ENCODE measurements around the gene AKAP8L. TPM values are rescaled to one million over a fixed set of nuclear protein-coding genes. Genes with fewer than 3 reads are reported as not detected.

Gene AKAP8L
- total RNA-seq, 1 experiment from 2014 or later, result 123 TPM

DNA sequence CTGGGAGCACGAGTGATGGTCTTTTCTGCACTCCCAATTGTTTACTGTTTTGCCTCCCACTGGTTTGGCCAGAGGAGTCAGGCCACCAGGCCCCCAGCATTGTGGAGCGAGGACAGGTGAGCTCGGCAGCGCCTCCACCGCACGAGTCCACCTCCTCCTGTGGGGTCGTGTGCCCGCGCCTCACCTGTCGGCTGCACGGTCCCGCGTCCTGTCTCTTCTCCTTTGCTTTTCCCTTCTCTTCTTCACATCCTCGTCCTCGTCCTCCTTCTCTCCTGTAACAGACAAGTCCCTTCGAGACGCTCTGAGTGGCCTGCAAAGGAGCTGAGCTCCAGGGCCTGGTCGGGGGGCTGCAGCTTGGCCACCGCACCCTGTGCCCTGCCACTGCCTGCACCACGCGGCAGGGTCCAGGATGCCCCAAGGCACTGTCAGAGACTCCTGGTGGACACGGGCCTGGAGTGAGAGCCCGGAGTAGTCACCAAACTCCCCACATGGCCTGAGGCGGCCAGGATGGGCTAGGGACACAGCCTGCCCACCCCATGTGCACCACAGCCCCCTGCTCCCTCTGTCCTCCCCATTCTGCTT lies 50.6 kb downstream of the AKAP8L start:
- H3K56ac ChIP-seq (ENCODE audit: insufficient read length, low read depth, low read length), result no peak overlapping the region
- no peaks in the 10 kb centered on the region for H3K27me3 ChIP-seq (ENCODE audit: insufficient read depth, low read length)
- no peaks in the 10 kb centered on the region for H4K20me1 ChIP-seq (ENCODE audit: control insufficient read depth, insufficient read depth, insufficient read length)
- no peak overlapping the region for H4K8ac ChIP-seq (replicated peaks; ENCODE audit: insufficient read length, low read depth, low read length)
- H2AFZ ChIP-seq (ENCODE audit: low read length), result no peak overlapping the region
- no peaks in the 10 kb centered on the region for H3K79me1 ChIP-seq (ENCODE audit: insufficient read depth, low read depth, low read length, poor library complexity, severe bottlenecking)
- no peaks in the 10 kb centered on the region for H3K9me3 ChIP-seq (ENCODE audit: control insufficient read depth, low read depth, low read length)
- no peak overlapping the region for H3K14ac ChIP-seq (ENCODE audit: insufficient read depth, low read length)
- no peak overlapping the region for H3K23ac ChIP-seq (ENCODE audit: insufficient read length, low read depth, low read length)
- no CpG with 5 or more reads among the region's 24 CpGs for WGBS (ENCODE audit: extremely low coverage, insufficient read length, low lambda C conversion rate)
- no peak overlapping the region for H4K5ac ChIP-seq (ENCODE audit: insufficient read length, low read depth, low read length)
- H3K27ac ChIP-seq (ENCODE audit: insufficient read length, low read depth, low read length), result no peak overlapping the region
- no peak overlapping the region for H4K91ac ChIP-seq (ENCODE audit: insufficient read length, low read depth, low read length)
- H2BK15ac ChIP-seq (ENCODE audit: low read depth, low read length), result no peak overlapping the region
- Mint-ChIP-seq H3K36me3 (ENCODE audit: insufficient read depth in 1 of 3, low read depth in 3 of 3) (peaks cover 70 to 93% (median 89%) of the 10 kb centered on the region in 3 experiments), H3K4me3 (no peak overlapping the region), H3K9me3 (peaks cover 4 to 6% of the 10 kb centered on the region in 2 experiments), H3K4me1 (no peaks in the 10 kb centered on the region), H3K27me3 (ENCODE audit: low read depth) (peaks cover 2% of the 10 kb centered on the region; the same call in 1 of the 2 replicates), H3K27ac (no peak overlapping the region)
- H2BK20ac ChIP-seq (ENCODE audit: low read depth, low read length, poor library complexity, severe bottlenecking), result no peak overlapping the region
- no peak overlapping the region for H3K9ac ChIP-seq (ENCODE audit: extremely low read depth, insufficient read length, low read length)
- H3K4me1 ChIP-seq (ENCODE audit: insufficient read depth, low read length), result no peaks in the 10 kb centered on the region
- no peak overlapping the region for H2AK5ac ChIP-seq (ENCODE audit: insufficient read length, low read length)
- no peak overlapping the region for H2BK120ac ChIP-seq (ENCODE audit: low read depth, low read length, poor library complexity, severe bottlenecking)
- H3T11ph ChIP-seq (ENCODE audit: low read length), result no peak overlapping the region
- DNase-seq, result no peak
- no peak overlapping the region for H3K4ac ChIP-seq (ENCODE audit: low read depth, low read length)
- no peaks in the 10 kb centered on the region; the same call in 1 of the 2 replicates for H3K79me2 ChIP-seq (ENCODE audit: insufficient read depth, low read length)
- no peak overlapping the region for H2BK12ac ChIP-seq (ENCODE audit: insufficient read length, low read depth, low read length)
- no peaks in the 10 kb centered on the region for H3K23me2 ChIP-seq (ENCODE audit: insufficient read length, low read depth, low read length, poor library complexity, severe bottlenecking)
- TF ChIP-seq CTCF (conservative IDR thresholded peaks at IDR 0.05), result no peak
- no peak overlapping the region for H3K18ac ChIP-seq (ENCODE audit: insufficient read length, low read depth, low read length)
- H2BK5ac ChIP-seq (ENCODE audit: insufficient read length, low read length), result no peak overlapping the region
- H3K4me2 ChIP-seq (ENCODE audit: insufficient read depth, insufficient read length, low read length), result no peak overlapping the region
